VCaP (cell line): Measurements from ENCODE around the gene TP73.

ENCODE experiments used
- H3K27ac ChIP-seq: fragments of 450-650 bp; 2 replicates; pipeline ENCODE4 v1.5.1; 2017
- TF ChIP-seq, protein P1 (sequence below): fragments of 450-650 bp; conservative IDR thresholded peaks from 2 replicates; pipeline ENCODE4 v1.5.1; 2017; ENCODE audit warnings: mild to moderate bottlenecking, moderate library complexity

The TP73 gene

GRCh38 chr1:3669421-3669821, 17.1 kb downstream of the TP73 start:
- peak overlapping the region; percentile 78 for H3K27ac ChIP-seq
- TF ChIP-seq, protein P1, sequence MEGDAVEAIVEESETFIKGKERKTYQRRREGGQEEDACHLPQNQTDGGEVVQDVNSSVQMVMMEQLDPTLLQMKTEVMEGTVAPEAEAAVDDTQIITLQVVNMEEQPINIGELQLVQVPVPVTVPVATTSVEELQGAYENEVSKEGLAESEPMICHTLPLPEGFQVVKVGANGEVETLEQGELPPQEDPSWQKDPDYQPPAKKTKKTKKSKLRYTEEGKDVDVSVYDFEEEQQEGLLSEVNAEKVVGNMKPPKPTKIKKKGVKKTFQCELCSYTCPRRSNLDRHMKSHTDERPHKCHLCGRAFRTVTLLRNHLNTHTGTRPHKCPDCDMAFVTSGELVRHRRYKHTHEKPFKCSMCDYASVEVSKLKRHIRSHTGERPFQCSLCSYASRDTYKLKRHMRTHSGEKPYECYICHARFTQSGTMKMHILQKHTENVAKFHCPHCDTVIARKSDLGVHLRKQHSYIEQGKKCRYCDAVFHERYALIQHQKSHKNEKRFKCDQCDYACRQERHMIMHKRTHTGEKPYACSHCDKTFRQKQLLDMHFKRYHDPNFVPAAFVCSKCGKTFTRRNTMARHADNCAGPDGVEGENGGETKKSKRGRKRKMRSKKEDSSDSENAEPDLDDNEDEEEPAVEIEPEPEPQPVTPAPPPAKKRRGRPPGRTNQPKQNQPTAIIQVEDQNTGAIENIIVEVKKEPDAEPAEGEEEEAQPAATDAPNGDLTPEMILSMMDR: no peak

DNA sequence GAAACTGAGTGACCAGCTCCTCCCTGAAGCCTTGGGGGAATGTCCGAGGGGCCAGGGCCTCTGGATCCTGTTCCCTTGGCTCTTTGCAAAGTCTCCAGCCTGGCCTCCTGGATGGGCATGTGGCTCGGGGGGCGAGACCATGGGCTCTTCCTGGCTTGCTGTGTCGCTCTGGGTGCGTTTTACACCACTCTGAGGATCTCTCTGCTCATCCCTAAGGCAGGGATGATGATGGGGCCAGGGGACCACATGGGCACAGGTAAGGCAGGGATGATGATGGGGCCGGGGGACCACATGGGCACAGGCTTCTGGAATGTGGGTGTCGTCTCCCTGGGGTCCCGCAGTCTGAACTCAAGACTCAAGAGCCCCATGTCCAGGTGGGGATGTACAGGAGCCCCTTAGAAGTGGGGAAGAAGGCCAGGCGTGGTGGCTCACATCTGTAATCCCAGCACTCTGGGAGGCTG, 17.7 kb downstream of the TP73 start:
- no peak overlapping the region for H3K27ac ChIP-seq
- TF ChIP-seq, protein P1: no peak

DNA sequence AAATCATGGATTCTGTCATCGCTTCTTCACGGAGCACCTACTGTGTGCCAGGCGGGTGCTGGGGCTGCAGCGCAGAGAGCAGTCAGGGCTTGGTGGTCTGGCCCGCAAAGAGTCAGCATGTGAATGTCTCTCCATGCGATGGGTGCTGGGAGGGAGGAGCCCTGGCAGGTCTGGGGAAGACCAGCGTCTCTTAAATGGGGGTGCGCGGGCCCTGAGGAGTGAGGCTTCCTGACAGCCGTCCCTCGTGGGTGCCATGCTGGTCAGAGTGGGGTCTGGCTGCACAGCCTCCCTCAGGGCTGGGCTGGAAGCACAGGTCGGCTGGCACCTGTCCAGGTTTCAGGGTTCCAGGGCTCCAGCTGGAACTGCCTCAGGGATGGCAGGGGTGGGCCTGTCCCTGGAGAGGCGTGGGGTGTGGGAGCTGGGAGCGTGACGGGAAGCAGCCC, 18.5 kb downstream of the TP73 start:
- TF ChIP-seq, protein P1: no peak
- H3K27ac ChIP-seq: no peak overlapping the region

GRCh38 chr1:3671371-3672180, 19.3 kb downstream of the TP73 start:
- no peak overlapping the region for H3K27ac ChIP-seq
- TF ChIP-seq, protein P1: no peak

GRCh38 chr1:3672231-3672970, 20.1 kb downstream of the TP73 start:
- no peak overlapping the region for H3K27ac ChIP-seq
- TF ChIP-seq, protein P1: no peak

- H3K27ac ChIP-seq: no peak overlapping the region
- TF ChIP-seq, protein P1: no peak
These were observed 20.6 kb downstream of the TP73 start for GRCh38 chr1:3672971-3673361.

DNA sequence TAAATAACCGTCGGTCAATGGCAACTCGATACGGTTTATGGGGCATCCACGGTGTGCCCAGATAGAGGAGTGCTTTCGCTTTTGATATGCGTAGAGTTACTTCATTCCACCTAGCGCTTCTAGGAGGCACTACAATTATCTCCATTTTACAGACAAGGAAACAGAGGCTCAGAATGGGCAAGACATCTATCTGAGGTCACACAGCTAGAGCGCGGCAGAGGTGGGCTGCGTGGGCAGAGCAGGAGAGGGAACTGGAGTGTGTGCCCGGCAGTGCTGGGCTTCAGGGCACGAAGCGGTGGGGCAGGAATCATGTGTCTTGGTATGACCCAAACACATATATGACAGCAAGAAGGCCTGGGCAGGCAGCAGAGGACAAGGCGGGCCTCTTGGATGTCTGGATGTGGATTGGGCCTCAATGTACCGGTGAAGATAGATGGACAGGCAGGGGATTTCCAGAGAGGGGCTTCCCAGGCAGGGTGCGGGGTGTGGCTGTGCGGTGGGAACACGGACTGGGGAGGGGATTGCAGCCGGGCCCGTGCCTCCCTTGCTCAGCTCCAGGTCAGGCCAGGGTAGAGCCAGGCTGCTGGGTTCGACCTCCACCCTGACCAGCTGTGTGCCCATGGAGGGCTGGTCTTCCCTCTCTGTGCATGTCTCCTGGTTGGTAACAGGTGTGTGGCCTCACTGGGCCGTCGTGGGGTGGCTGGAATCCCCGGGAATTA, 21.2 kb downstream of the TP73 start:
- H3K27ac ChIP-seq: peak overlapping the region; percentile 45; the same call in 1 of the 2 replicates
- TF ChIP-seq, protein P1: no peak
